HepG2 (cell line): Measurements from ENCODE around the gene CSF3R. TPM values are rescaled to one million over a fixed set of nuclear protein-coding genes. Genes with fewer than 3 reads are reported as not detected.

Source experiments
- ATAC-seq: fragments of 200-7000 bp; cut with Tn5 transposase; 3 replicates; pipeline ENCODE4 v1.9.1; 2020; ENCODE audit warnings: mild to moderate bottlenecking, moderate library complexity
- BruUV-seq: library from RNA; stranded (reverse); fragments of 400-500 nt; replicated peaks from 2 replicates; lab custom pipeline; 2021; lab: Mats Ljungman, UMichigan
- CTCF ChIA-PET: fragments of 300-600 bp; formaldehyde crosslinking; extraction: SDS; loops from one replicate; lab custom pipeline; 2021; ENCODE audit warnings: low total read pairs, inconsistent platforms, low intra/inter-chr PET ratio; lab: Yijun Ruan, JAX
- POLR2A ChIA-PET: fragments of 350-600 bp; sonication (Branson Sonifier 250); formaldehyde crosslinking; loops from one replicate; lab custom pipeline; 2020; ENCODE audit warnings: antibody characterized with exemption, inconsistent platforms; lab: Yijun Ruan, JAX
- DNase-seq: peaks from one replicate; pipeline ENCODE4 v3.0.0-alpha.2; 2015; ENCODE audit warnings: low spot score
- FAIRE-seq: peaks from 3 replicates; lab custom pipeline; 2011; peaks lifted over from hg19 to GRCh38; lab: Jason Lieb, UNC
- H2AFZ ChIP-seq: one replicate; pipeline ENCODE4 v1.6.1; 2011; ENCODE audit warnings: low read length, inconsistent platforms
- H3K27ac ChIP-seq: fragments of 300-600 bp; 3 replicates; pipeline ENCODE4 v1.8.0; 2011; ENCODE audit warnings: mixed run types, mild to moderate bottlenecking, mixed read lengths, low read length, inconsistent platforms; ENCODE audit not compliant: insufficient read depth; ENCODE audit errors: extremely low read length
- H3K27me3 ChIP-seq, 2 experiments: fragments of 200-600 bp in 1 of 2; 2 replicates in 1 of 2; 3 replicates in 1 of 2; pipeline versions ENCODE4 v1.6.0 to v1.8.0; 2011; ENCODE audit warnings: low read length in 2 of 2, mild to moderate bottlenecking in 2 of 2, moderate library complexity in 2 of 2, inconsistent platforms in 1 of 2; ENCODE audit not compliant: insufficient read depth in 2 of 2, control insufficient read depth in 1 of 2
- H3K36me3 ChIP-seq, 2 experiments: fragments of 200-600 bp in 1 of 2; replicated peaks in 1 of 2; 2 replicates in 1 of 2; 3 replicates in 1 of 2; pipeline versions ENCODE4 v1.5.1 to v1.8.0; 2011; ENCODE audit warnings: low read length in 2 of 2, inconsistent platforms in 1 of 2; ENCODE audit not compliant: insufficient read depth in 2 of 2, control insufficient read depth in 1 of 2
- H3K4me1 ChIP-seq: 2 replicates; pipeline ENCODE4 v1.5.1; 2012; ENCODE audit warnings: low read length, inconsistent platforms; ENCODE audit not compliant: insufficient read depth
- H3K4me2 ChIP-seq: 2 replicates; pipeline ENCODE4 v1.6.0; 2011; ENCODE audit warnings: low read depth, low read length, inconsistent platforms
- H3K4me3 ChIP-seq, 3 experiments: fragments of 200-600 bp in 1 of 3; sonication (generic), shearing (Covaris generic) in 1 of 3; replicated peaks in 1 of 3; 2 replicates each; pipeline ENCODE4 v1.5.1; 2011 to 2016; ENCODE audit warnings: low read length in 3 of 3, inconsistent platforms in 2 of 3, low read depth in 2 of 3, mild to moderate bottlenecking in 2 of 3, control low read depth in 1 of 3, mixed read lengths in 1 of 3; ENCODE audit not compliant: insufficient read depth in 1 of 3
- H3K79me2 ChIP-seq: one replicate; pipeline ENCODE4 v1.6.1; 2011; ENCODE audit warnings: low read length, inconsistent platforms; ENCODE audit not compliant: insufficient read depth
- H3K9ac ChIP-seq: 2 replicates; pipeline ENCODE4 v1.6.0; 2011; ENCODE audit warnings: mild to moderate bottlenecking, low read depth, low read length, inconsistent platforms; ENCODE audit not compliant: insufficient read depth
- H3K9me3 ChIP-seq: 2 replicates; pipeline ENCODE4 v1.5.1; 2012; ENCODE audit warnings: mild to moderate bottlenecking, low read length
- H4K20me1 ChIP-seq: 2 replicates; pipeline ENCODE4 v1.6.0; 2011; ENCODE audit warnings: inconsistent platforms, mild to moderate bottlenecking, low read length, moderate library complexity; ENCODE audit not compliant: insufficient read depth
- CEBPB ChIP-seq: IDR thresholded peaks from 2 replicates; pipeline ENCODE4 v1.6.1; 2011; ENCODE audit warnings: low read depth, low read length, improper control_type of control experiment, borderline replicate concordance
- ELF1 ChIP-seq: sonication (generic); formaldehyde crosslinking; IDR thresholded peaks from 2 replicates; pipeline ENCODE4 v1.4.0; 2020; ENCODE audit warnings: missing genetic modification reagents
- HHEX ChIP-seq: IDR thresholded peaks from 2 replicates; pipeline ENCODE4 v1.6.1; 2016; ENCODE audit warnings: control low read depth
- KMT2A ChIP-seq: sonication (generic); formaldehyde crosslinking; IDR thresholded peaks from 2 replicates; pipeline ENCODE4 v1.4.0; 2020; ENCODE audit warnings: missing genetic modification reagents
- MAFG ChIP-seq: sonication (generic); formaldehyde crosslinking; IDR thresholded peaks from 2 replicates; pipeline ENCODE4 v1.5.1; 2020; ENCODE audit warnings: mild to moderate bottlenecking, missing genetic modification reagents
- NPAS2 ChIP-seq: sonication (generic); formaldehyde crosslinking; IDR thresholded peaks from 2 replicates; pipeline ENCODE4 v1.8.0; 2022; ENCODE audit warnings: mild to moderate bottlenecking, missing genetic modification reagents, borderline replicate concordance
- RFXANK ChIP-seq: IDR thresholded peaks from 2 replicates; pipeline ENCODE4 v1.6.1; 2016
- TBP ChIP-seq: sonication (generic); formaldehyde crosslinking; IDR thresholded peaks from 2 replicates; pipeline ENCODE4 v1.5.0; 2020; ENCODE audit warnings: missing genetic modification reagents
- TCF7 ChIP-seq: sonication (generic); IDR thresholded peaks from 2 replicates; pipeline ENCODE4 v1.6.1; 2016; ENCODE audit warnings: antibody characterized with exemption, low read depth
- ZBTB1 ChIP-seq: sonication (generic); formaldehyde crosslinking; IDR thresholded peaks from 2 replicates; pipeline ENCODE4 v1.4.0; 2020; ENCODE audit warnings: missing genetic modification reagents, borderline replicate concordance
- ZBTB38 ChIP-seq: sonication (generic); formaldehyde crosslinking; IDR thresholded peaks from 2 replicates; pipeline ENCODE4 v1.5.1; 2020; ENCODE audit warnings: mild to moderate bottlenecking, missing genetic modification reagents
- ZNF598 ChIP-seq: sonication (generic); formaldehyde crosslinking; IDR thresholded peaks from 2 replicates; pipeline ENCODE4 v1.5.1; 2020; ENCODE audit warnings: mild to moderate bottlenecking, missing genetic modification reagents, borderline replicate concordance
- ZNF788 ChIP-seq: sonication (generic); formaldehyde crosslinking; IDR thresholded peaks from 2 replicates; pipeline ENCODE4 v1.5.0; 2020; ENCODE audit warnings: mild to moderate bottlenecking, missing genetic modification reagents, borderline replicate concordance
- WGBS: methylation state at CpG from one replicate; pipeline ENCODE4 v1.1.6; 2017; ENCODE audit warnings: low lambda C conversion rate; 5-methylcytosine and 5-hydroxymethylcytosine counted together
- in situ Hi-C: cut with HindIII; loops from 2 replicates; pipeline ENCODE4 v1.10.0; 2017; ENCODE audit warnings: low pct_unique_long_range_greater_than_20kb; ENCODE audit not compliant: extremely low pct_ligation_motif_present
- intact Hi-C: fragments of 100-400 bp; cut with micrococcal nuclease; formaldehyde crosslinking; loops from one replicate; pipeline ENCODE4 v1.10.0; 2022; ENCODE audit not compliant: unreplicated experiment
- polyA plus RNA-seq, 8 experiments: library from polyadenylated mRNA; depleted of rRNA in 3 of 8; stranded (reverse) in 7 of 8; unstranded in 1 of 8; fragments of >200 nt; fragmentation: Illumina TruSeq in 4 of 8; extraction: Trizol in 4 of 8; gene quantifications; 2 replicates each; pipeline versions ENCODE4 v1.2.1 to v1.2.3, GENCODE V29; 2011 to 2016; ENCODE audit warnings: low read depth in 4 of 8, missing spikeins in 1 of 8, mixed read lengths in 1 of 8; ENCODE audit not compliant: insufficient read depth in 1 of 8
- total RNA-seq, 5 experiments: library from RNA; depleted of rRNA; stranded (reverse); fragments of >200 nt; fragmentation: Illumina TruSeq; extraction: Trizol; gene quantifications; 2 replicates each; pipeline ENCODE4 v1.2.3, GENCODE V29; 2016; ENCODE audit warnings: low read depth in 1 of 5
- TF ChIP-seq, protein P1 (sequence below): sonication (generic); formaldehyde crosslinking; IDR thresholded peaks from 2 replicates; pipeline ENCODE4 v1.4.0; 2020; ENCODE audit warnings: low read depth, mild to moderate bottlenecking, missing genetic modification reagents
- TF ChIP-seq, protein P2 (sequence below): sonication (generic); formaldehyde crosslinking; IDR thresholded peaks from 2 replicates; pipeline ENCODE4 v1.4.0; 2020; ENCODE audit warnings: missing genetic modification reagents

CSF3R gene
- total and polyA plus RNA-seq, 2 of the 13 experiments (the other 11 are each of a cell fraction or from before 2014, with no cell fraction given): 11.9 to 28.8 TPM

DNA sequence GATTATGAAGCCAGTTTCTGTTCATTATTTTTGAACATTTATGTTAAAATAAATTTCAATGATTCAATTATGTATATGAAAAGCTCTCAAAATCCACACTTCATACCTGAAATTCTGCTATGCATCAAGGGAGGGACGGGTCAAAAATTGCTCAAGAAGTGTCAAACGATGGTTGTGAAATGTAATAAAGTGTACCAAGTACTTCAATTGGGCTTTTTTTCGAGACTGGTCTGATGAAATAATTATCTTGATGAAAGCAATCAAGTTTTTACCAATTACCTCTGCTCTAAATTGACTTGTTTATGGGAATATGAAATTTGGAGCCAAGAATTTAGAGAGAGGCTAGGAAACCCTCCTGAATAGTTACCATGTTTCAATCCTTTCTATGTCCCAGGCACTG is 40.4 kb downstream of the CSF3R start:
- CTCF ChIA-PET: no interaction called here
- intact Hi-C loops: no loop called here
- no peak overlapping the region for H3K4me3 ChIP-seq
- no peaks in the 10 kb centered on the region for H3K9me3 ChIP-seq
- no peaks in the 10 kb centered on the region for H3K79me2 ChIP-seq
- DNase-seq: no peak
- H3K36me3 ChIP-seq: no peaks in the 10 kb centered on the region
- H3K4me1 ChIP-seq: peaks cover 13% of the 10 kb centered on the region
- H3K4me2 ChIP-seq: no peak overlapping the region
- no peaks in the 10 kb centered on the region for H4K20me1 ChIP-seq
- H3K9ac ChIP-seq: no peak overlapping the region
- in situ Hi-C loops: no loop called here
- POLR2A ChIA-PET: interaction anchor here (1.3 kb wide), 1 partner anchor 22 kb away, joined by 3 read pairs; the partner anchor contains the start of gene MRPS15
- H2AFZ ChIP-seq: no peak overlapping the region
- BruUV-seq: no TSS peak
- no peaks in the 10 kb centered on the region for H3K27me3 ChIP-seq
- TF ChIP-seq CEBPB (no peak), RFXANK (CRISPR knock-in tag) (no peak), NPAS2 (CRISPR knock-in tag) (no peak), HHEX (no peak), MAFG (no peak), TBP (CRISPR knock-in tag) (no peak), ZNF788 (CRISPR knock-in tag) (no peak), ZBTB1 (CRISPR knock-in tag) (no peak), TCF7 (no peak), ELF1 (no peak), ZBTB38 (no peak), KMT2A (CRISPR knock-in tag) (no peak), ZNF598 (CRISPR knock-in tag) (no peak)
- TF ChIP-seq, protein P1, sequence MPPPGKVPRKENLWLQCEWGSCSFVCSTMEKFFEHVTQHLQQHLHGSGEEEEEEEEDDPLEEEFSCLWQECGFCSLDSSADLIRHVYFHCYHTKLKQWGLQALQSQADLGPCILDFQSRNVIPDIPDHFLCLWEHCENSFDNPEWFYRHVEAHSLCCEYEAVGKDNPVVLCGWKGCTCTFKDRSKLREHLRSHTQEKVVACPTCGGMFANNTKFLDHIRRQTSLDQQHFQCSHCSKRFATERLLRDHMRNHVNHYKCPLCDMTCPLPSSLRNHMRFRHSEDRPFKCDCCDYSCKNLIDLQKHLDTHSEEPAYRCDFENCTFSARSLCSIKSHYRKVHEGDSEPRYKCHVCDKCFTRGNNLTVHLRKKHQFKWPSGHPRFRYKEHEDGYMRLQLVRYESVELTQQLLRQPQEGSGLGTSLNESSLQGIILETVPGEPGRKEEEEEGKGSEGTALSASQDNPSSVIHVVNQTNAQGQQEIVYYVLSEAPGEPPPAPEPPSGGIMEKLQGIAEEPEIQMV (CRISPR knock-in tag): no peak
- TF ChIP-seq, protein P2, sequence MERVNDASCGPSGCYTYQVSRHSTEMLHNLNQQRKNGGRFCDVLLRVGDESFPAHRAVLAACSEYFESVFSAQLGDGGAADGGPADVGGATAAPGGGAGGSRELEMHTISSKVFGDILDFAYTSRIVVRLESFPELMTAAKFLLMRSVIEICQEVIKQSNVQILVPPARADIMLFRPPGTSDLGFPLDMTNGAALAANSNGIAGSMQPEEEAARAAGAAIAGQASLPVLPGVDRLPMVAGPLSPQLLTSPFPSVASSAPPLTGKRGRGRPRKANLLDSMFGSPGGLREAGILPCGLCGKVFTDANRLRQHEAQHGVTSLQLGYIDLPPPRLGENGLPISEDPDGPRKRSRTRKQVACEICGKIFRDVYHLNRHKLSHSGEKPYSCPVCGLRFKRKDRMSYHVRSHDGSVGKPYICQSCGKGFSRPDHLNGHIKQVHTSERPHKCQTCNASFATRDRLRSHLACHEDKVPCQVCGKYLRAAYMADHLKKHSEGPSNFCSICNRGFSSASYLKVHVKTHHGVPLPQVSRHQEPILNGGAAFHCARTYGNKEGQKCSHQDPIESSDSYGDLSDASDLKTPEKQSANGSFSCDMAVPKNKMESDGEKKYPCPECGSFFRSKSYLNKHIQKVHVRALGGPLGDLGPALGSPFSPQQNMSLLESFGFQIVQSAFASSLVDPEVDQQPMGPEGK (CRISPR knock-in tag): no peak
- TF ChIP-seq, all 625 proteins: peak for 0
- 40% methylated on average over 3 of the region's 3 CpGs for WGBS
- no peak for FAIRE-seq
- no peak overlapping the region for H3K27ac ChIP-seq
- ATAC-seq: no peak
